PC-3 (cell line): ENCODE measurements around the gene FGF1.
A peak's percentile ranks its signal among the peaks of the same experiment; 100 is the strongest.

ENCODE experiments used
- EZH2 ChIP-seq: fragments of 300-600 bp; sonication (generic); IDR thresholded peaks from one replicate; pipeline ENCODE4 v1.6.1; 2017; ENCODE audit warnings: antibody characterized with exemption, mild to moderate bottlenecking, low read length; ENCODE audit not compliant: unreplicated experiment
- EZH2phosphoT487 ChIP-seq: fragments of 300-600 bp; sonication (generic); IDR thresholded peaks from 2 replicates; pipeline ENCODE4 v1.6.1; 2018; ENCODE audit warnings: mild to moderate bottlenecking, antibody characterized with exemption, low read length, borderline replicate concordance
- TF ChIP-seq, protein P1 (sequence below): fragments of 300-600 bp; sonication (generic); conservative IDR thresholded peaks from 2 replicates; pipeline ENCODE4 v1.5.1; 2017; ENCODE audit warnings: antibody characterized with exemption, low read depth, mild to moderate bottlenecking, low read length

GRCh38 chr5:142699184-142699720 lies 13.4 kb upstream of the FGF1 start:
- TF ChIP-seq, protein P1, sequence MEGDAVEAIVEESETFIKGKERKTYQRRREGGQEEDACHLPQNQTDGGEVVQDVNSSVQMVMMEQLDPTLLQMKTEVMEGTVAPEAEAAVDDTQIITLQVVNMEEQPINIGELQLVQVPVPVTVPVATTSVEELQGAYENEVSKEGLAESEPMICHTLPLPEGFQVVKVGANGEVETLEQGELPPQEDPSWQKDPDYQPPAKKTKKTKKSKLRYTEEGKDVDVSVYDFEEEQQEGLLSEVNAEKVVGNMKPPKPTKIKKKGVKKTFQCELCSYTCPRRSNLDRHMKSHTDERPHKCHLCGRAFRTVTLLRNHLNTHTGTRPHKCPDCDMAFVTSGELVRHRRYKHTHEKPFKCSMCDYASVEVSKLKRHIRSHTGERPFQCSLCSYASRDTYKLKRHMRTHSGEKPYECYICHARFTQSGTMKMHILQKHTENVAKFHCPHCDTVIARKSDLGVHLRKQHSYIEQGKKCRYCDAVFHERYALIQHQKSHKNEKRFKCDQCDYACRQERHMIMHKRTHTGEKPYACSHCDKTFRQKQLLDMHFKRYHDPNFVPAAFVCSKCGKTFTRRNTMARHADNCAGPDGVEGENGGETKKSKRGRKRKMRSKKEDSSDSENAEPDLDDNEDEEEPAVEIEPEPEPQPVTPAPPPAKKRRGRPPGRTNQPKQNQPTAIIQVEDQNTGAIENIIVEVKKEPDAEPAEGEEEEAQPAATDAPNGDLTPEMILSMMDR, result peak; percentile 88
- no peak for TF ChIP-seq EZH2
- TF ChIP-seq EZH2phosphoT487, result no peak
